GM21717 (cell line): ENCODE measurements around the gene C1R.
"Not testable (repeated sequence)": the region's sequence is repeated elsewhere in the genome, so short reads cannot be mapped to it uniquely, and the experiment has no call there.

Experiments used
- ATAC-seq: cut with Tn5 transposase; IDR thresholded peaks from one replicate; pipeline ENCODE4 v1.9.1; 2021; ENCODE audit warnings: mild to moderate bottlenecking, moderate library complexity; ENCODE audit not compliant: unreplicated experiment

Gene C1R

DNA sequence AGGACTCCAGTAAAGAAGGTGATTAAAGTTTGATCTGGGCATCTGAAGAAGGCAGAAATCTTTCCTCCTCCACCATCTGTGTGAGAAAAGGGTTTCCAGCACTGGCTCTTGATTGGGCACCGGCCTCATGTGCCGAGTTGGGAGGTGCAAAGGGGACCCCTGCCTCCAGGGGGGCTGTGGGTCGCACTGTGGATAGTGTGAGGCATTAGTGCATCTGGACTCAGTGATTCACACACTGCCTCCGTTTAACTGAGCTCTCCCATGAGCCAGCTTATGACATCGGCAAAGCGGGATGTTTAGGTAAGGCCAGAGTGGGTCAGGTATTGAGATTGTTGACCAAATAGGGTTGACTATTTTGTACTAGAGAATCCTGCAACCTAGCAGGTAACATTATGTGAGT, 22.9 kb downstream of the C1R start:
- no peak for ATAC-seq

DNA sequence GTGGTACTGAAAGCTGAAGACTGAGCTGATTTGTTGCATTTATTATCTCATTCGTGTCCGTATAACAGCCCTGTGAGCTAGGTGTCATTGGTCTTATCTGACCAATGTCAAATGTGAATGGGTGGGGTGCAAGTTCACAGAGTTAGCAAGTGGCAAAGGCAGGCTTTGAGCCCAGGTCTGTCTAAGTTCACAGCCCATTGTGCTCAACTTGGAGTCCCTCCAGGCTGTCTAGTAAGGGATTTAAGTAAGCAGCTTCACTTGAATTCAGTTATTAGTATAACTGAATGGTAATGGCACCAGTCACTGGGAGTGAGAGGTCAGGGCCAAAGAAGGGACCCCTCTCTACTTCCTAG, 23.3 kb downstream of the C1R start:
- ATAC-seq = no peak

DNA sequence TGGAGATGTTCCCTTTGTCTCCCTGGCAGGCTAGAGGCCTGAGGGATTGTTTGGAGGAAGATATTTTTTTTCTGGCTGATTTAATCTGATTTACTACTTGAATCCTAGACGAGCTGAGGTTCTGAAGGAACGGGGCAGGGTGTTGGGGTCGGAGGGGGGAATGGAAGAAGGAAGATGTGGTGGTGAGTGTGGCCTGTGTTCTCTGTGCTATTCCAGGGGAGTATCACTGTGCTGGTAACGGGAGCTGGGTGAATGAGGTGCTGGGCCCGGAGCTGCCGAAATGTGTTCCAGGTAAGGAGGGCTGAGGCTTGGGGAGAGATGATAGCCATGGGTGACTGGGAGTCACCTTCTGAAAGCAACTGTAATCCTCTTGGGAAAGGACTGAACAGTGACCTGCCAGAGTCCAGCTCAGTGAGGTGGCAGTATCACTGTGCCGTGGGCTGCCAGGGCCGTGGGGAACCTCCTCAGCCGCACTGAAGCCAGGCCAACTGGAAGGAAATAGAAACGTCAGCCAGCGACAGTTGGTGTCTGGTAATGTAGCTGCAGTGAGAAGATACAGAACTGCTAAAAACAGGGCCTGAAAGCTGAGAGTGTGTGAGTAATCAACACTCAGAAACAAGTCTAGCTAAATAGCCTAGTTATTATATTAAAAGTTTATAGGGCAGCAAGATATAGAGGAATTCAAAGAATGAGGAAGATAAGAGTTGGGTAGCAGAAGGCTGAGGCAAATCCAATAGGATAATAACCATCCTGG, 23.8 kb downstream of the C1R start:
- ATAC-seq = no peak

DNA sequence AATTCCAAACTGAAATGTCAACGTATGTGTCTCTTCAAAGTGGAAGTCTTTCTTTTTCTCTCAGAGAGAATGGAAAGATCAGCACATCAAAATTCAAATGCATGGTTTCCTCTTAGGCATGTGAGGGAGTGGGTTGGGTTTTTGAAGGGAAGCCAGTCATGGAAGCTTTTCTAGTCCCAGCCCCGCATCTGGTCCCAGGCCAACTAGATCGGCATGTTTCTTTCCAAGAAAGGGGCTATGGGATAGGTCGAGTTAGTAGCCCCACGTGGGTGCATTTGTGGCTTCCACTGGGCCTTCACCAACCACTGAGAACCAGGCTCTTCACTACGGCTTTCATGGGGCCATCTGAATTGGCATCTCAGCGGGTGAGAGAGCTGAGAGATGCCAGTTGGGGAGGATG, 25.1 kb downstream of the C1R start:
- ATAC-seq = no peak

DNA sequence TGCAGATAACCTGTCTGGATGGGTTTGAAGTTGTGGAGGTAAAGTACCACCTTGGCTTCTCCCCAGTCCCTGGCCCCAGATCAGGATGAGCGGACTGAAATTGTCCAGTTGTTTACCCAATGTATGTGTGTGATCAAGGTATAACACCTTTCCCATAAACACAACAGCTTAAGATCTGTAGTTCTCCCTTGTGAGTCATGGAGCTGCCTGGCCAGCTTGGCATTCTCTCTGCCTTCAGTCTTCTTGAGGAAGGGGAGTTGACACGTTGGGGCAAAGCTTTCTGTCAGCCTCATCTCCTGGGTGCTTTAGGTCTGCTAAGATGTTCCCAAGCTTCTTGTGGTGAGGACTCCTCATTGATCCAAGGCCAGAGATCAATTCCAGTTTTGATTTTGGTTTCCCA, 25.6 kb downstream of the C1R start:
- no peak for ATAC-seq

DNA sequence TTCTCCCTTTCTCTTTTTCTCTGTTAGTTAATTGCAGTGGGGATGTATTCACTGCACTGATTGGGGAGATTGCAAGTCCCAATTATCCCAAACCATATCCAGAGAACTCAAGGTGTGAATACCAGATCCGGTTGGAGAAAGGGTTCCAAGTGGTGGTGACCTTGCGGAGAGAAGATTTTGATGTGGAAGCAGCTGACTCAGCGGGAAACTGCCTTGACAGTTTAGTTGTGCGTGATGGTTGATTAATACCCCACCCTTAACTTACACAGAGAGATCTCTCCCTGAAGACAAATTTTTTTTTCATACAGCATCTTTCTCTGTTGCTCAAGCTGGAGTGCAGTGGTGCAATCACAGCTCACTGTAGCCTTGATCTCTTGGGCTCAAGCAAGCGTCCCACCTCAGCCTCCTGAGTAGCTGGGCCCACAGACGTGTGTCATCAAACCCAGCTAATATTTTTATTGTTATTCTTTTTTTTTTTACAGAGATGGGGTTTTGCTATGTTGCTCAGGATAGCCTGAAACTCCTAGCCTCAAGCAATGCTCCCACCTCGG, 27.1 kb downstream of the C1R start:
- ATAC-seq = no peak

DNA sequence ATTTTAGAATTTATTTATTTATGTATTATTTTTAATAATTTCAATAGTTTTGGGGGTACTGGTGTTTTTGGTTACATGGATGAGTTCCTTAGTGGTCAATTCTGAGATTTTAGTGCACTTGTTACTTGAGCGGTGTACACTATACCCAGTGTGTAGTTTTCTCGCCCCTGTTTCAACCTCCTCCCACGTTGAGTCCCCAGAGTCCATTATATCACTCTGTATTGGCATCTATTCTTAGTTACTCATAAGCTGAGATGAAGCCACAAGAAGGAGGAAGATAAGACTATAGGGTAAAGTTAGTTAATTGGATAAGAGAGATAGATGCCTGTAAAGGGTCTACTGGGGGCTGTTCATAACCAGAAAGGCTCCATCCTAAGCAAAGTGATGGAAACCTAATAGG, 27.7 kb downstream of the C1R start:
- no peak for ATAC-seq

DNA sequence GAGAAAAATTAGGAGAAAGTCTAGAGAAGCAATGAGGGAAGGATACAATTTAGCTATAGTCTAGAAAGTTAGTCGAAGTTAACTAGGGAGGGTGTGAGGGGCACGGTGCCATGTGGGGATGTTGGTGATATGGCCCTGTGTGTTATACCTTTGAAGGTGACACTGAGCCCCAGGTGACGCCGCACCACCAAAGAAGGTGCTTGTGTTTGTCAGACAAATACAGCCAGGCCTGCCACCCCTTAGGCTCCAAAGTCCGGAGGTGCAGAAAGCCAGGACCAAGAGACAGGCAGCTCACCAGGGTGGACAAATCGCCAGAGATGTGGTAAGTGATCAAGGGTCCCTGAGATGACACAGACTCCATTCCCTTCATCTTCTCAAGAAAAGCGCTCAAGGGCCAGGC, 30.6 kb downstream of the C1R start:
- no peak for ATAC-seq

DNA sequence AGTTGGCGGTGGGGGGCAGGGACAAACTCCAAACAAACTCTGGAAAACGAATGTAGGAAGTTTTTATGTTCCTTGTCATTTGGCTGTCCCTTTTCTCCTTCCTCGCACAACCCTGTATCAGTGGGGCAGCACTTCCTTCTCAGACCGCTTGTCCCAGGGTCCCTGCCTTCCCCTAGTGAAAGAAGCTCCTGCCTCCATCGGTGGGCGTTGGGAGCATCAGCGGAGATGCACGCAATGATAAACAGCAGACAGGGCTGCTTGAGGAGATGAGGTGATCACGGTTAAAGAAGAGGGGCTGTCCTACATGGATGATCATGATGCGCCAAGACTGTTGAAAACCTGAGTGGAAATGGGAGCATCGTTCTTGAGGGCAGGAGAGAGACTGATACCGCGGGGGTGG, 31.1 kb downstream of the C1R start:
- ATAC-seq = no peak

DNA sequence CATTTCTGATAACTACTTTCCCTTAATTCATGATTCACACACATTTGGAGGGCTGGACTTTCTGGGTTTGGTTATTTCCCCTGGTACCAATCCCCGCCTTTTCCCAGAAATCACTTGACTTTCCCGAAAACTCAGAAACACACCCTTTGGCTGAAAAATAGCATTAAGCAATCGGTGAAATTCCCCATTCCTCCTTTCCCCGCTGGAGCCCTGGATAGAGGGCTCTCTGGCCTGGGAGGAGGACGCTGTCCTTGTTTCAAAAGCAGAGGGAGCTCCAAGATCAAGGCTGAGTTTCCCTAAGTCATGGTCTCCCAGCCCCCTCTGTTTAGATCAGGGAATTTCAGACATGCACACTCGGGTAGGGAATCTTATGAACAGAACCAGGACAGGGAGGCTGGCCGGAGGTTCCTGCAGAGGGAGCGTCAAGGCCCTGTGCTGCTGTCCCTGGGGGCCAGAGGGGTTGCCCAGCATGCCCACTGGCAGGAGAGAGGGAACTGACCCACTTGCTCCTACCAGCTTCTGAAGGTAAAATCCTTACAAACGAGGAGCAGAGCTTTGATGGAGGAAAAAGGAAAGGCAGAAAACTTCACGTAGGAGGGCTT, 31.8 kb downstream of the C1R start, which contains the start of gene C1S:
Gene C1S (plus strand): TSS at position 366 of the 602 bp plus-strand sequence. CDS start 1,195 bp downstream, outside the sequence.
- ATAC-seq = no peak

DNA sequence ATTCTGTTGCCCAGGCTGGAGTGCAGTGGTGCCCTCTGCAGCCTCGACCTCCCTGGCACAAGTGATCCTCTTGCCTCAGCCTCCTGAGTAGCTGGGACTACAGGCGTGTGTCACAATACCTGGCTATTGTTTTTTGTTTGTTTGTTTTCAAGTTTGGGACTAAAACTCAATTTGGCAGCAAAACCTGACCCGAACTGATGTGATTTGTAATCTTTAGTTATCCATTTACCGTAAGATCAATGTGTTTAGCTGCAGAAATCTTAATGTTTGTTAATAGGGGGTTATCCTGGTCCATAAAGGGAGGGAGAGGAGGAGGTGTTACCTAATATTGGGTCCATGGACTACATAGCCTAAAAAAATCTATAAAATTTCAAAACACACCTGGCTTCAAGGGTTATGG, 32.5 kb downstream of the C1R start:
- no peak for ATAC-seq

DNA sequence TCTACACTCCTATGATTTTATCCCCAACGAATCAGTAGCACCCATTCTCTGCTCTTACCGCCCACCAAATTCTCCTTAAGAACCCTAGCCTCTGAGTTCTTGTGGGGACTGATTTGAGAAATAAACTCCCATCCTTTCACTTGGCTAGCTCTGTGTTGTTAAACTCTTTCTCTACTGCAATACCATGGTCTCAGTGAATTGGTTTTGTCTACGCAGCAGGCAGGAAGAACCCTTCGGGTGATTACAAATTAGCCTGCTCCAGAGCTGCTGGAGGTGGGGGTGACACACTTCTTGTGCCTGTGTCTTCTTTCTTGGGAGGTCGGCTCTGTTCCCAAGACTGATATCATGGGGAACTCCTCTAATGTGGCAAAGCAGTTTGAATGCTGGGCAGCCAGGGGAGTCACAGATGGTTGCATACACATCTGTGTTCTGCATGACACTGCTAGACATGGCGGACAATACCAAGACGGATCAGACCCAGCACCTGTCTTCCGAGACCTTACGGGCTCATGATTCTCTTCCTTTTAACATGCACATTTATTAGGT, 33.3 kb downstream of the C1R start:
- no peak for ATAC-seq

DNA sequence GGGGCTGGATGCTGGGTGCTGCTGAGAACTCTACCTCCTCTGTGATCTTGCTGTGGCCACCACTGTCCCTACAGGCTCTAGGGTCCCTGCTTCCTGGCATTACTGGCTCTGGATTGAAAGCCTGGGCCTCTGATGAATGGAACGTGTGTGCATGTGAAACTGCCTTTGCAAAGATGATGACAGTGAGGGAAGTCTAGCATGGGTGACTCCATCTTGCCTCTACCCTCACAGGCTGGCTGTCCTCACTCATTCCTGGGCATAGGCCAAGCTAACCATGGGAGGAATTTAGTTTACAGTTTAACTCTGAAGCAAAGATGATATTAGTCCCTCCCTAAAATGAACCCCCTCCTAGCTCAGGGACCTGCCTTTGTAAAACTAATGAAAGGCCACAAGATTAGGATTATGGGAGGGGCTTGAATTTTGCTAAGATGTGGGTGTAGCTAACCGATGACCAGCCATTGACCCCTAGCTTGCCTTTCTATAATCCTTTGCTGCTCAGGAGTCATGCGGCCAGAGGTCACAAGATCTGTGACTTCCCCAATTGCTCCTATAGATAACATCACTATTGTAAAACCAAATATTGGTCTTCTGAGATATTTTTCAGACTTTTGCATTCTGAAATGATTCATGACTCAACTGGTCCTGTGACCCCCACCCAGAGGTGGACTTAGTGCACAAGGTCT, 33.9 kb downstream of the C1R start:
- no peak for ATAC-seq

DNA sequence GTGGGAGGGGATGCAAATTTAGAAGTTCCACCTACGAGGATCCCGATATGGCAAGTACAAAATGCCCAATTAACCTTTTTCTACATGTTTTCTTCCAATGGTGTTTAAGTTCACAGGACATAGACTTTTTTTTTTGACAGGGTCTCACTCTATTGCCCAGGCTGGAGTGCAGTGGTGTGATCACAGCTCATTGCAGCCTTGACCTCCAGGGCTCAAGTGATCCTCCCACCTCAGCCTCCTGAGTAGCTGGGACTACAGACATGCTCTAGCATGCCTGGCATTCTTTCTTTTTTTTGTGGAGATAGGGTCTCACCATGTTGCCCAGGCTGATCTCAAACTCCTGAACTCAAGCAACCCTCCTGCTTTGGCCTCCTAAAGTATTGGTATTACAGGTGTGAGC, 36.5 kb downstream of the C1R start:
- not testable (repeated sequence) for ATAC-seq

DNA sequence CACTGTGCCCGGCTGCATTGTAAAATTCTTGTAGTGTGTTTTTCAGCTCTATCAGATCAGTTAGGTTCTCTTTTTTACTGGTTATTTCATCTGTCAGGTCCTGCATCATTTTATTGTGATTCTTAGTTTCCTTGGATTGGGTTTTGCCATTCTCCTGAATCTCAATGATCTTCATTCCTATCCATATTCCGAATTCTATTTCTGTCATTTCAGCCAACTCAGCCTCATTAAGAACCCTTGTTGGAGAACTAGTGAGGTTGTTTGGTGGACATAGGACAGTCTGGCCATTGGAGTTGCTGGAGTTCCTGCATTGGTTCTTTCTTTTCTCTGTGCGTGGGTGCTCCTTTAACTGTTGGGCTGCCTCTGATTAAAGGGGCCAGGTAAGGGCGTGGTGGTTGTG, 37.3 kb downstream of the C1R start:
- ATAC-seq = no peak

DNA sequence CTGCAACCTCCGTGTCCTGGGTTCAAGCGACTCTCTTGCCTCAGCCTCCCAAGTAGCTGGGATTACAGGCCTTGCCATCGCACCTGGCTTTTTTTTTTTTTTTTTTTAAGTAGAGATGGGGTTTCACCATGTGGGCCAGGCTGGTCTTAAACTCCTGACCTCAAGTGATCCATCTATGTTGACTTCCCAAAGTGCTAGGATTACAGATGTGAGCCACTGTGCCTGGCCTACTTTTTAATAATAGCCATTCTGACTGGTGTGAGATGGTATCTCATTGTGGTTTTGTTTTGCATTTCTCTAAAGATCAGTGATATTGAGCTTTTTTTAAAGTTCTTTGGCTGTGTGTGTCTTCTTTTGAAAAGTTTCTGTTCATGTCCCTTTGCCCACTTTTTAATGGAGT, 42.3 kb downstream of the C1R start:
- ATAC-seq = not testable (repeated sequence)

DNA sequence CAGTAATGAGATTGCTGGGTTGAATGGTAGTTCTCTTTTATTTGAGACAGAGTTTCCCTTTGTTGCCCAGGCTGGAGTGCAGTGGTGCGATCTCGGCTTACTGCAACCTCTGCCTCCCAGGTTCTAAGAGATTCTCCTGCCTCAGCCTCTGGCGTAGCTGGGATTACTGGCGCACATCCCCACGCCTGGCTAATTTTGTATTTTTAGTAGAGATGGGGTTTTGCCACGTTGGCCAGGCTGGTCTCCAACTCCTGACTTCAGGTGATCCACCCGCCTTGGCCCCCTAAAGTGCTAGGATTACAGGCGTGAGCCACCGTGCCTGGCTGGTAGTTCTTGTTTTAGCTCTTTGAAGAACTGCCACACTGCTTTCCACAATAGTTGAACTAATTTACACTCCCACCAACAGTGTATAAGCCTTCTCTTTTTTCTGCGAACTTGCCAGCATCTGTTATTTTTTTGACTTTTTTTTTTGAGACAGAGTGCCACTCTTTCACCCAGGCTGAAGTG, 42.7 kb downstream of the C1R start:
- not testable (repeated sequence) for ATAC-seq

DNA sequence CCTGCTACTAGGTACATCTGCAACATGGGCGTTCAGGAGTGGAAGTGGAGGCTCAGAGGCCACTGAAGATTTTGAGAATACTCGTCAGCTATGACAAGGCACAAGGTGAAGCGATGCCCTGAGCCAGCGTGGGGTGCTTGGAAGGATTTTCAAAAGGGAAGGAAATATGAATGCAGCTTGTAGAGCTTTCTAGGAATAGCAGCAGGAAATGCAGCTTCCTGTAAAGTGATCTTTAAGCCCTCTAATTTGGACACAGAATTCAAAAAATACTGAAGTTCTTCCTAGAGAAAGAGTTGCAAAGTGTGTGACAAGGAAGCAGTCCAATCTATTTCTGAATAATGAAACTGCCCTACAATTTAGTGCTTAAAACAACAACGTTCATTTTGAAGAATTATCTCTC, 44.9 kb downstream of the C1R start:
- no peak for ATAC-seq

DNA sequence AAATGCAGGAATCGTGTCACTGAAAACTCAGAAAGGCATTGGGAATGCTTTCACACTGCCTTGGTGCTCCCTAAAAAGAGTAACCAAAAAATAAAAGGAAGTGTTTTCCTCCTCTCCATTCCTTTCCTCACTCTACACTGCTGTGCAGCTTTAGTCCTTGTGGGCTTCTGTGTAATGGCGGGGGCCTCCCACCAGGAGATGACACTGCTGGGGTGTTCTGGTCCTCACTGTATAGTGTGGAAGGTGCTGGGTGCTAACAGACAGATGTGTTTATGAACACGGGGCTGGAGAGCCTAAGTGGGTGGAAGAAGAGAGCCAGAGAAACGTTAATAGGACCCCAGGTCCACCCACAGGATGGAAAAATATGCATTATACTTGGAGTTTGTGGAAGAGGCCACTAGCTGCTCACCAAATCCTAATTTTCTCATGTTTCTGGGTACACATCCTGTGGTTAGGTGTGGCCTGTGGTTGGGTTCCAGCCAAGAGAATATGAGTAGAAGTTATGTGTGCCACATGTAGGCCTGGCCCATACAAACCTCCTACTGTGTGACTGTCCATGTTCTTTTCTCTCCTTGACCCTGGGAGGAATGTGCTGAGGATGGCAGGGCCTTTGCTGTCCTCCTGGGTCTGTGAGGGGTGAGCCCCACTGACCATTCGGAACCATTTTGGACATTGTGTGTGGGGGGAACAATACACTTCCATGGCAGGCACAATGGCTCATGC, 45.7 kb downstream of the C1R start:
- ATAC-seq = no peak

DNA sequence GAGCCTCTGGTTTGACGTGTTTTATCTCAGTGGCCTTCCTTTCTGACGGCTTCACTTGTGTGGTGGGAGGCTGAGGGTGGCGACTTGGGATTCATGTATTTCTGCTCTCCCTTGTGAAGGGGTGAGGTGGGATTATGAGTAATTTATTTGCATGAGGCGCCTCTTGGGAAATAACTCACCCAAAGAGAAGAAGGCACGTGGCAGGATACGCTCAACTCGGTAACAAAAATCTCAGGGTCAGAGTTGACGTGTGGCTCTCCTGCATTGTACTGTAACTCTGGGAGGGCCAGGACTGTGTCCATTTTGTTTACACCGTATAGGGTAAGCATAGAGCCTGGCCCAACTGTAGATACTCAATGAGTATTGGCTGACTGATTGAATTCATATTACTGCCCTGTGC, 46.3 kb downstream of the C1R start:
- no peak for ATAC-seq

DNA sequence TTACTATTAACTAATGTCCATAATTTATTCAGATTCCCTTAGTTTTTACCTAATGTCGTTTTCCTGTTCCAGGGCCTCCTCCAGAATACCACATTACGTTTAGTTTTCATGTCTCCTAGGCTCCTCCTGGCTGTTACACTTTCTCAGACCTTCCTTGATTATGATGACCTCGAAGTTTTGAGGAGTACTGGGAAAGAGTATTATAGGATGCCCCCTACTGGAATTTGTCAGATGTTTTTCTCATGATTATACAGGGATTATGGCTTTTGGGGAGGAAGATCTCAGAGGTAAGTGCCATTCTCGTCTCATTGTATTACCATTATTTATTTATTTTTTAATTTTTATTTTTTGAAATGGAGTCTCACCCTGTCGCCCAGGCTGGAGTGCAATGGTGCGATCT, 49.4 kb downstream of the C1R start:
- ATAC-seq = no peak
